AG09309 (cell line): ENCODE results near the gene ZNF174.

Experiments
- DNase-seq: peaks from one replicate; pipeline ENCODE4 v3.0.0-alpha.2; 2010; ENCODE audit warnings: low read depth
- H3K4me3 ChIP-seq: 2 replicates; pipeline ENCODE4 v1.5.1; 2011; ENCODE audit warnings: mild to moderate bottlenecking, low read depth, low read length, moderate library complexity; ENCODE audit not compliant: control insufficient read depth
- TF ChIP-seq, protein P1 (sequence below): IDR thresholded peaks from 2 replicates; pipeline ENCODE4 v1.5.1; 2011; ENCODE audit warnings: mild to moderate bottlenecking, low read depth, low read length, inconsistent platforms; ENCODE audit not compliant: insufficient read depth, control insufficient read depth; ENCODE audit errors: missing control alignments

ZNF174 gene

DNA sequence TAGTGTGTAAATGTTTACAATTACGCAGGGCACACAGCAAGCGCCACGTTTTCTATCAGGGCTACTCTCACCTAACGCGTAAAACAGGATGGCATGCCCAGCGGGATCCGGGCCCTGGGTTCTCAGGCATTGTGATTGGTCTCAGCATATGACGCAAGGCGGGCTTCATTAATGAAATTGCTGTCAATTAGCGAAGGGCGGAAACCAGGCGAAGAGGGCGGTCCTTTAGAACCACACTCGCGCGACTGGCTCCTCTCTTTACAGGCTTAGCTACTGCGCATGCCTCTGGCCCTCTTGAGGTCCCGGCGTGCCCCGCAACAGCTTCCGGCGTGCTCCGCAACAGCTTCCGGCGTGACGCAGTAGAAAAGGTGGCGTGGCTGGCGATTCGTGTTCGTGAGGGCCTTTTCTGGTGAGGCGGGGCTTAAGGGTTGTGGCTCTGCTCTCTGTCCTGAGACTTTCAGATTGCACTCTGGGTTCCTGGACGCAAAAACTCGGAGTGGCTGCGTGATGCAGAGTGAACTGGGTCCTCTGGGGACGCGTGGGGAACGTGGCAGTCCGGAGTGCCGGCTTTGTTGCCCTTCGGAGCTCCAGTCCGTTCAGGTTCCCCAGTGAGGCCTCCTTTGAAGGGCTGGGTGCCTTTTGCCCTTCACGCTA lies 36.1 kb upstream of the ZNF174 start:
- H3K4me3 ChIP-seq, result peak overlapping the region; percentile 88
- peak; percentile 91 for DNase-seq
- TF ChIP-seq, protein P1, sequence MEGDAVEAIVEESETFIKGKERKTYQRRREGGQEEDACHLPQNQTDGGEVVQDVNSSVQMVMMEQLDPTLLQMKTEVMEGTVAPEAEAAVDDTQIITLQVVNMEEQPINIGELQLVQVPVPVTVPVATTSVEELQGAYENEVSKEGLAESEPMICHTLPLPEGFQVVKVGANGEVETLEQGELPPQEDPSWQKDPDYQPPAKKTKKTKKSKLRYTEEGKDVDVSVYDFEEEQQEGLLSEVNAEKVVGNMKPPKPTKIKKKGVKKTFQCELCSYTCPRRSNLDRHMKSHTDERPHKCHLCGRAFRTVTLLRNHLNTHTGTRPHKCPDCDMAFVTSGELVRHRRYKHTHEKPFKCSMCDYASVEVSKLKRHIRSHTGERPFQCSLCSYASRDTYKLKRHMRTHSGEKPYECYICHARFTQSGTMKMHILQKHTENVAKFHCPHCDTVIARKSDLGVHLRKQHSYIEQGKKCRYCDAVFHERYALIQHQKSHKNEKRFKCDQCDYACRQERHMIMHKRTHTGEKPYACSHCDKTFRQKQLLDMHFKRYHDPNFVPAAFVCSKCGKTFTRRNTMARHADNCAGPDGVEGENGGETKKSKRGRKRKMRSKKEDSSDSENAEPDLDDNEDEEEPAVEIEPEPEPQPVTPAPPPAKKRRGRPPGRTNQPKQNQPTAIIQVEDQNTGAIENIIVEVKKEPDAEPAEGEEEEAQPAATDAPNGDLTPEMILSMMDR, result no peak

DNA sequence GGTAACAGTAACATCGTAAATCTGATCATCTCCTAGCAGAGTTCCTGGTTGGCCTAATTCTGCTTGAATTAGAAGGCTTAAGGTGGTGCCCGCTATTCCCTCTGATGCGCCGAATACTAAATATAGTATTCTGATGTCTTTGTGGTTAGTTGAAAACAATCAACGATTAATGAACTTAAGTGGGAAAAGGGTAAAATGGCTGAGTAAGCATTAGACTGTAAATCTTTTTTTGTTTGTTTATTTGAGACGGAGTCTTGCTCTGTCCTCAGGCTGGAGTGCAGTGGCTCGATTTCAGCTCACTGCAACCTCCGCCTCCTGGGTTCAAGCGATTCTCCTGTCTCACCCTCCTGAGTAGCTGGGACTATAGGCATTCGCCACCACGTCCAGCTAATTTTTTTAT lies 31.9 kb upstream of the ZNF174 start:
- TF ChIP-seq, protein P1, result no peak
- DNase-seq, result no peak
- no peak overlapping the region for H3K4me3 ChIP-seq

DNA sequence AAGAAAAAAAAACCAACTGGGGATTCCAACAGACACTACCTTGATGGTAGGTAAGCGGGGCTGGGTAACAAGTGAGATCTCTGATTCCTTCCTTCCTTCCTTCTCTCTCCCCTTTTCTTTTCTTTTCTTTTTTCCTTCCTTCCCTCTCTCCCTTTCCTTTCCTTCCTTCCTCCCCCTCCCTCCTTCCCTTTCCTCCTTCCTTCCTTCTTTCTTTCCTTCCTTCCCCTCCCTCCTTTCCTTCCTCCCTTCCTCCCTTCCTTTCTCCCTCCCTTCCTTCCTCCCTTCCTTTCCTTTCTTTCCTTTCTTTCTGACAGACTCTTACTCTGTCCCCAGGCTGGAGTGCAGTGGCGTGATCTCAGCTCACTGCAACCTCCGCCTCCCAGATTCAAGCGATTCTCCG lies 25.3 kb upstream of the ZNF174 start:
- H3K4me3 ChIP-seq, result no peak overlapping the region
- TF ChIP-seq, protein P1, result no peak
- DNase-seq, result no peak

DNA sequence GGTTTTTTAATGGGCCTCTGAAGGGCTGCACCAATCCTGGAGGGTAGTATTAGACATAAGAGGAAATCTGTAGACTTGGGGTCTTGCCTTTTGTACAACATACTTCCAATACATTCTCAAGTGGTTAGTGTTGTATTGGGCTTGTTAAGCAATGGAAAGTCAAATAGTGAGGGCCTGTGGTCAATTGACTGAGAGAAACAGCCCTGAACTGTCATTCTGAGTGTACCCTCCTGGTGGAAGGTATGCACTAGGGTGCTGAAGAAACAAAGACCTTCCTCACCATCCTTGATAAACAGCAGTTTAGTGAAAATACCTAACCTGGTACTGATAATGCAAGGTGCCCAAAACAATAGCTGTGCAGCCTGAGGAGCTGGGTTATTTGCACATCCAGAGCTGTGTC lies 23.1 kb upstream of the ZNF174 start:
- DNase-seq, result no peak
- H3K4me3 ChIP-seq, result no peak overlapping the region
- TF ChIP-seq, protein P1, result no peak

DNA sequence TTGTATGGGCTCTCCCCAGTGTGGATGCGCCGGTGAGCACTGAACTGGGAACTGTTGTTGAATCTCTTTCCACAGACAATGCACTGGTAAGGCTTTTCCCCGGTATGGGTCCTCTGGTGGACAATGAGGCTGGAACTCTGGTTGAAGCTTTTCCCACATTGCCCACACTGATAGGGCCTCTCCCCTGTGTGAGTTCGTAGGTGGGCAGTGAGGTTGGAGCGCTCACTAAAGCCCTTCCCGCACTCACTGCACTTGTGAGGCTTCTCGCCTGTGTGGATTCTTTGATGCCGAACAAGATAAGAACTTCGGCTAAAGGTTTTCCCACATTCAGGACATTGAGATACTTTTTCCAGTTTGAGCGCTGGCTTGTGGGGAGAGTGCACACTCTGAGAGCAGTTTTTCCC lies 18.0 kb upstream of the ZNF174 start:
- no peak for DNase-seq
- no peak overlapping the region for H3K4me3 ChIP-seq
- TF ChIP-seq, protein P1, result no peak

DNA sequence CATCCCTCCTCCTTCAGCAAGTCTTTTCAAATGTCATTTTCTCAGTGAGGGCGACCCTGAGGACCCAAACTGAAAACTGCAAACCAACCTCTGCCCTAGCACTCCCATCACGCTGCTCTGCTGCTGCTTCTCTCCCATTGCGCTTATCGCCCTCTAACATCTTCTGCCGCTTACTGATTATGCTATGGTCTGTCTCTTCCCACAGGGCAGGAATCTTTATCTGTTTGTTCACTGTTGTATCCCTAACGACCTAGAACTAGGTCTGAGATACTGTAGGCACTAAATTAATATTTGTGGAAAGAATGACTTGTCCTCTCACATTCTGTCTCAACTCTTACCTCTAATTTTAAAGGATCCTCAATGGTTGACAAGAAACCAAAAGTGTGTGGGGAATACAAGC lies 12.7 kb upstream of the ZNF174 start:
- DNase-seq, result no peak
- TF ChIP-seq, protein P1, result no peak
- H3K4me3 ChIP-seq, result no peak overlapping the region
